ENCODE results near the gene PPP1R14D.

PPP1R14D gene

DNA sequence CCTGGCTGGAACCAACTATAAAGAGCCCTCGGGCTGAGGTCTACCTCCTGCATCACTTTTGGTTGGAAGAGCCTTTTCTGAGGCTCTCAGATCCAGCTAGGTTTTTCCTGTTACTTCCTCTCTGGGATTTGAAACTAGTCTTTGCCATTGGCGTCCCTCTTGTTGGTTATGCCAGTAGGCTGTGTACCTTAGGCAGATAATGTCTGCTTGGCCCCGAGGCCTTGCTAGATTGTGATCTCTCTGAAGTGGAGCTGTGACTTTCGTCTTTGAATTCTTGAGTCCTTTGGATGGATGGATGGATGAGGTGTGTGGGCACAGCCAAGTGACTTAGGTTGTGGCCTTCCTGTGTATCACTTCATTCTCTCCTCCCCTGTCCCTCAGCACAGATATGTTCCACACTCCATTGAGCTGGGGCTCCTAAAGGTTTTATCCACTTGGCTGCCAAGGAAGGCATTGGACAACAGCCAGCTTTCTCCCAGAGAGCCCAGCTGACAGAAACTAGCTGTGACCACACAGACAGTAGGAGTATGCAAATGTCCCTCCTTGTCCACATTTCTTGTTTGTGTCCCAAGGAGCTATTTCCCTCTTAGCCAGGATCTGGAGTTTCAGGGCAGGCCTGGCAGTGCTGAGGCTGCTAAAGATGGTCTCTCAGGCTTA lies 13.3 kb downstream of the PPP1R14D start:
- no peak for DNase-seq

- DNase-seq, result no peak
These were observed 15.6 kb downstream of the PPP1R14D start for GRCh38 chr15:40812721-40813425.

GRCh38 chr15:40808861-40809450 lies 19.6 kb downstream of the PPP1R14D start:
- DNase-seq, result no peak

DNA sequence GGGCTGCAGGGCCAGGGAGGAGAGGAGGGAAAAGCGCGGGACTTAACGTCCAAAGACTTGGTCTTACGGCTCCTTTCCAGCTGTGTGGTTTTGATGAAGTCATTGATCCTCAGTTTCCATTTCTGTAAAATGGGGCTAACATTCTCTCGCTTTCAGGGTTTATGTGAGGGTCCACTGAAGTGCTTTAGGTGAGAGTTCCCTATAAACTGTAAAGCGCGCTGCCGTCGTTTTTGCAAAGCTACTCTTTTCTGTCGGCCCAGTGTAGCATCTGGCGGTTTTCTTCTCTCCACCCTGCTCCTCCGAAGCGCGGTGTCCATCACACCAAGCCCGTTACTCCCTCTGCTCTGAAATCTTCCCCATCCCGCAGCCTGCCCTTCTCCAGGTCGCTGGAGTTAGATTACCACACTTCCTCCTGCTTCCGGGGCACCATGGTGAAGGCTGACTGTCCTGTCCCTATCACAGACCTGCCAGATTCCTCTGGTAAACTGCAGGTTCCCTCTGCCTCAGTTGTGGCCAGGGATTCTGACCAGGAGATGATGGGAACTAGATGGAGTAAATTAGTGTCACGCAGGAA lies 20.5 kb downstream of the PPP1R14D start:
- peak; percentile 8 for DNase-seq

- DNase-seq, result peak; percentile 96
These were observed 21.2 kb downstream of the PPP1R14D start, which contains the start of the genes DNAJC17 and ZFYVE19 for GRCh38 chr15:40807028-40807887. DNAJC17 (minus strand) TSS chr15:40807473; CDS start chr15:40807446, 27 bp downstream. ZFYVE19 (plus strand) TSS chr15:40807089; CDS start chr15:40807590, 501 bp downstream.

- no peak for DNase-seq
These were observed 21.9 kb downstream of the PPP1R14D start for GRCh38 chr15:40806672-40807027.

DNA sequence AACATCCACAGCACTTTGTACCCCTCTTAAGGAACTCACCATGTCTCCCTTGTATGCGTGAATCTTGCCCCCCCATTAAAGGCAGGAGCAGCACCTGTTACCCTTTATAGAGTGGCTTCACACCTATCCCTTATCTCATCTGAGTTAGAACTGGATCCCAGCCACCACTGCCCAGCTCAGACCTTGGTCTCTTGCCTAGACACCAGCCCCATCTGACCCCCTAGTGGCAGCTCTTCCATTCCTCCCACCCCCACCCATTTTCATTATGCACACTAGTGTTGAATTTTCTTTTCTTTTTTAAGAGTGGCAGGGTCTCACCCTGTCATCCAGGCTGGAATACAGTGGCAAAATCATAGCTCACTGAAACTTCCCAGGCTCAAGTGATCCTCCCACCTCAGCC lies 24.8 kb downstream of the PPP1R14D start:
- DNase-seq, result no peak

DNA sequence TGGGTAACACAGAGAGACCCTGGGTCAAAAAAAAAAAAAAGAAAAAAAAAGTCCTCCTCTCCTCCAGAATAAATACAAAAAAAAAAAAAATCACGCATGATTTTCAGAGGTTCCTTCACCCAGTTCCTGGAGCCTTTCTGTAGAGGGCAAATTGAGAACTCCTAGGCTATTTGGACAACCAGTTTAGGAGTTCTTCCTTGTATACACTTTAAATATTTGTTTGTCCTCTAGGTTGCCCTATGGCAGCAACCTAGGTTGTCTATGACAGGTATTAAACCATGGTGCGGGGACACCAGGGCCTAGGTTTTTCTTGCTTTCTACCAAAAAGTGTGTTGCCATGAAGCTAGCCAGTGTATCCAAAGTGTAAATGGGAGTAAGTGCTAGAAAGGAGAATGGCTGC lies 25.4 kb downstream of the PPP1R14D start:
- DNase-seq, result no peak

DNA sequence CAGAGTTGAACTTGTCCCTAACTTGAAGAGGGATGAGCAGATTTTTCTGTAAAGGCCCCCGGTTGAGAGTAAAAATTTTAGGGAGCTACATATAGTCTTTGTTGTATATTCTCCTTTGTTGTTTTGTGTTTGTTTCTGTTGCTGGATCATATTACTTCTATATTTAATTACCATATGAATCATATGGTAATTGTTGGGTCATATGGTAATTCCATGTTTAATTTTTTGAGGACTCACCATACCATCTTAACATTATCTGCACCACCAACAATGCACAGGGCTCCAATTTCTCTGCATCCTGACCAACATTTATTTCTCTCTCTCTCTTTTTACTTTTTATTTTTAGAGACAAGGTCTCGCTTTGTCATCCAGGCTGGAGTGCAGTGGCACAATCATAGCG lies 29.0 kb downstream of the PPP1R14D start:
- DNase-seq, result no peak

GRCh38 chr15:40796512-40796911 lies 32.0 kb downstream of the PPP1R14D start:
- no peak for DNase-seq

DNA sequence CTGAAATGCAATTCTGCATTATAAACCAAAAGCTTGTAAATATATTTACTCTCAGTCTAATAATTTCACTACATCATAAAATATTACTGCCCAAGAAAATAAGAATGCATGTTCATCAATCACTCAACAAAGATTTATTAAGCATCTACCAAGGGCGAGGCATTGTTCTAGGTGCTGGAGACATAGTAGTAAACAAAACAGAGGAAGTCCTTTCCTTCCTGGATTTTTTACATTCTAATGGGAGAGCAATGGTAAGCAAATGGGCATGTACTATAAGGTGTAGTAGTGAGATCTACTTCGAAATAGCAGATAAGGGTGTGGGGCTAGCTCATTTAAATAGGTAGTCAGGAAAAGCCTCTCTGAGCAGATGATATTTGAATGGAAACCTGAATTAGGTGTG lies 32.5 kb downstream of the PPP1R14D start:
- no peak for DNase-seq

GRCh38 chr15:40793216-40793989 lies 35.1 kb downstream of the PPP1R14D start:
- DNase-seq, result peak; percentile 47

DNA sequence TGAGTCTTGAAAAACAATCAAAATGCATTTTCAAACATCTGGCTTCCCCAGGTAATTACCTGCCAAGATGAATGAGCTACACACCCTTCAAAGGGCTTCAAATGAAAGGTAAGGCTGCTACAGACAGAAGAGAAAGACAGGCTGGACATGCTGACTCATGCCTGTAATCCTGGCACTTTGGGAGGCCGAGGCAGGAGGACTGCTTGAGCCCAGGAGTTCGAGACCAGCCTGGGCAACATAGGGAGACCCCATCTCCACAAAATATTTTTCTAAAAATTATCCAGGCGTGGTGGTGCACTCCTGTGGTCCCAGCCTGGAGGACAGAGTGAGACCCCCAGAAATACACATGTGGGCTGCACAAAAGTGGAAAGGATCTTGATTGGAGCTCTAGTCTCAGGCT lies 36.1 kb downstream of the PPP1R14D start:
- DNase-seq, result no peak

DNA sequence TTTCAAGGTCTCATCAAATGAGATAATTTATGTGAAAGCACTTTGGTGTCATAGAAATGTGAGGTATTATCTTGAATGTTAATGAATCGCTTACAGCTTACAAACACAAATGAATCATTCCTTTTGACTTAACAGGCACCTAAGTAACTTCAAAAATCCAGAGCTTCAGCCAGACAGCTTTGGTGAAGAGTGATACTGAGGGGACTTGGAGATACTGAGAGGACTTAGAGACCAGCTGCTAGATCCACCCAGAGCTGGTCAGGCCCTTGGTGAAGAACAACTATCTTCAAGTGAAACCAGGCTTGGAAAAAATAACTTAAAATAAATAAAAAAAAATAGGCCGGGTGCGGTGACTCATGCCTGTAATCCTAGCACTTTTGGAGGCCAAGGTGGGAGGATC lies 37.8 kb downstream of the PPP1R14D start:
- DNase-seq, result no peak

DNA sequence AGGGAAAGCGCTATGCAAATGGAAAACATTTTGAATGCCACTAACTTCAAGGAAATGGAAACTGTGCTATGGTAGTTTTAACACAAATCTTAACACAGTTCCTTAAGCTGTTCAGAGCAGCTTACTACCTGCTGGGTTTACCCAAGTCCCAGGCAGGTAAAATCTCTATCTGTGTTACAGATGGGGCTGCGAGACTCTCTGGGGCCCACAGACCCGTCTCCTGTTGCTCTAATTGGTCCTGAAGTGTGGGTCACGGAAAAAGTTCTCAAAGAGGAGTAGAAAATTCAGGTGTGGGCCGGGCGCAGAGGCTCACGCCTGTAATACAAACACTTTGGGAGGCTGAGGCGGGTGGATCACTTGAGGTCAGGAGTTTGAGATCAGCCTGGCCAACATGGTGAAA lies 38.5 kb downstream of the PPP1R14D start:
- DNase-seq, result no peak

- no peak for DNase-seq
These were observed 39.4 kb downstream of the PPP1R14D start for GRCh38 chr15:40789119-40789518.

GRCh38 chr15:40787991-40788390 lies 40.5 kb downstream of the PPP1R14D start:
- DNase-seq, result no peak

GRCh38 chr15:40787344-40787841 lies 41.1 kb downstream of the PPP1R14D start:
- peak; percentile 83 for DNase-seq

- DNase-seq, result no peak
These were observed 42.7 kb downstream of the PPP1R14D start for GRCh38 chr15:40785814-40786213.

GRCh38 chr15:40785164-40785563 lies 43.3 kb downstream of the PPP1R14D start:
- DNase-seq, result no peak

DNA sequence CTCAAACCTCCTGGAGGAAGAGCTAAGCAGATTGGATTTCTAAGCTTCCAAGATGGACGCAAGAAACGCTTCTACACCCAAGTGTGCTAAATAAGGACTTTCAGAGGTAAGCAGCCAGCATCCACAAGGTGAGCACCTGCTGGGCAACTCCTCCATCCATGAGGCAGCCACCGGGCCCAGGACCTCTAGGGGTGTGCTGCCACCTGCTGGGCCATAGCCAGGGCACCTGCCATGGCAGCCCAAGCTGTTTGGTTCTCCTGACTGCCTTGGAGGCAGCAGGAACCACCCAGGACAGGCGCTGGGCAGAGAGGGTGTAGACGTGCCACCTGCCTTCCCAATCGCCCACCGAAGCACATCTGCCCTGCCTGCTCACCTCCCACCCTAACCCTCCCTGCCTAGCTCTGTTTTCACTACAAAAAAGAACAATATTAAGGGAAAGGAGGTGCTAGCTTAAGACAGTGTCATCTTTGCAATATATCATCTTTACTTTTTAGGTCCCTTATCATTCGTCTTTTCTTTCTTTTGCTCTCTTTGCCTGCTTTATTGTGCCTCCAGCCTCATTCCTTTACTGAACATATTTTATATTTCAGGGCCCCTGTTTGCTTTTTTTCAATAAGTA lies 45.8 kb downstream of the PPP1R14D start:
- peak; percentile 83 for DNase-seq

All from stimulated activated CD4-positive, alpha-beta T cell treated with anti-CD3 and anti-CD28 coated beads, Interleukin-15, amount 100 ng/mL, for 24 hours (primary cell).